ENCODE data around the gene OGFR. TPM values are rescaled to one million over a fixed set of nuclear protein-coding genes. Genes with fewer than 3 reads are reported as not detected.
A peak's percentile ranks its signal among the peaks of the same experiment; 100 is the strongest.

Gene OGFR
- total and polyA plus RNA-seq, 7 donors = 11.6 to 21.6 (median 19.2) TPM

DNA sequence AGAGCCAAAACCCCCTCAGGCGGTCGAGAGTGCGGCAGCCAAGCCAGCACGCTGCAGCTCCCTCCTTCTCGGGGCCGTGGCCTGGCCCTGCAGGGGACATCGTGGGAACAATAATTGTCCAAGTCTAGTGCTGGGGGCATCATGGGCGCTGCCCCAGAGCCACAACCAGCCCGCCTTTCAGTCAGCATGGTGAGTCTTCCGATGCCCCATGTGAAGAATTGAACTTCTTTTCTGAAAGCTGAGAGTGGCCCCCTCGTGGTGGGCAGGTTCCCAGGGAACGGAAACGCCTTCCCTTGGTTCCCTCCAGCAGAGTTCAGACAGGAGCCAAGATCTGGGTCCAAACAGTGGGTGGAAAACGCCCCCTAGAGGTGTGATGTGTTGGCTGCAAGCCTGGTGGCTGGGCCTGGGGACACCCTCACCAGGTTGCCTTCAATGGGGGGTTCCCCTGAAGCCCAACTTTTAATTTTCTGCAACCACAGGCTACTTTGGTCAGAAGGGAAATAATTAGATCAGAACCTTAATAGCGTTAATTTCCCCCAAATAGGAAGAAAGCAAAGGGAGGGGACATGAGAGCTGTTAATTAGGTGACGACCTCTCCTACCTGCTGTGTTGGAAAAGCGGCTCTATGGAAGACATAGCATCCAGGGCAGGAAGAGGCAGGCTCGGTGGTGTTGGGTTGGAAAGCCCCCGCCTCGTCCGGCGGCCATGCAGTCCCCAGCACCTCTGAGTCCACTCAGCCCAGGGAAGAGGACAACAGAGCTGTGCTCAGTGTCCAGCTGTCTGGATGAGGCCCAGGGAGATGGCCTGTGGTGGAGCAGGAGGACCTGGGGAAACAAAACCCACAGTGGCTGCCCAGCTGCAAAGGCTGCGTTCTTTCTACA is 13.1 kb upstream of the OGFR start:
- Histone ChIP-seq H3K9me3 (no peaks in the 10 kb centered on the region), H3K36me3 (ENCODE audit: insufficient read depth in 1 of 2, low read depth in 1 of 2) (no peaks in the 10 kb centered on the region), H3K4me1 (peaks cover 7% of the 10 kb centered on the region), H3K4me3 (no peak overlapping the region), H3K27ac (no peak overlapping the region), H3K27me3 (ENCODE audit: insufficient read depth in 3 of 3, low read length in 2 of 3) (peaks cover 0 to 5% (median 0%) of the 10 kb centered on the region in 3 donors)
- DNase-seq (peak; percentile 79 to 86), ATAC-seq (no peak)
- WGBS, 3 donors = 25 to 31% (median 27%) methylated on average over 23 of the region's 23 CpGs
- peak; percentile 77 for TF ChIP-seq CTCF (IDR thresholded peaks at IDR 0.05)
- intact Hi-C loops (cut with DNase I) = loop anchor here (5.0 kb wide), 3 partner anchors 124 to 289 kb away; no protein-coding TSS in a partner anchor

DNA sequence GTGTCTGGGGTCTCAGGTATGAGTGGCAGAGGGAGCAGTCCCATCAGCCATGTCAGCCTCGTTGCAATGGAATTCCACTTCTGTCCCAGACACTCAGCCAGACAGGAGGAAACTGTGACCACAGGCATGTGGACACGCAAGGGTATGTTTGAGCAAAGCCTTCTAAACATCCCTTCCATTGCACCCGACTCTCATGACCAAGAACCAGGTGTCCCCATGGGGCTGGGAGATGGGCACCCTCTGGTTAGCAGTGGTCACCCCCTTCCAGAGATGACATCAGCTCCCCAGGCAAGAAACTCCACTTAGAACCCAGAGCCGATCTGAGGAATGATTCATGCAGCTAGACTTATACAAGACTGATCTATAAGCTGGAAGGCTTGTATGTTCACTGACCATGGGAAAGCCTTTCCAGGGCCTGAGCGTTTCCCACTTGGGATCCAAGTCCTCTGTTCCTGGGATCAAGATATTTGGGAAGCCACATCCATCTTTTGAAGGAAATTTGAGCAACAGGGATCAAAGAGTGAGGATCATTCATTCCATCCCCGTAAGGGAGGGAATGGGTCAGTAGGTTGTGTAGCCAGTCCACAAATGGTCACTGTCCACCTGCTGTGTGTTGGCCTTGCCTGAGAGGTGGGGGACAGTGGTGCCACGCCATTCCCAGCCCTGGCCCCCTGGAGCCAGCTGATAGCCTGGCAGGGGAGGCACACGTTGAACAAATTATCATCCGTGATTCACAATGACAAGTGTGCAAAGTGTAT is 12.3 kb upstream of the OGFR start:
- TF ChIP-seq CTCF (IDR thresholded peaks at IDR 0.05) = no peak
- H3K9me3 ChIP-seq = no peaks in the 10 kb centered on the region
- no peak overlapping the region for H3K4me3 ChIP-seq
- 67 to 80% (median 71%) methylated on average over 9 of the region's 9 CpGs for WGBS, 3 donors
- peaks cover 11% of the 10 kb centered on the region for H3K4me1 ChIP-seq
- DNase-seq (no peak), ATAC-seq (no peak)
- H3K36me3 ChIP-seq (ENCODE audit: insufficient read depth in 1 of 2, low read depth in 1 of 2) = peaks cover 0 to 1% of the 10 kb centered on the region in 2 donors
- H3K27me3 ChIP-seq (ENCODE audit: insufficient read depth in 3 of 3, low read length in 2 of 3) = peaks cover 0 to 5% (median 0%) of the 10 kb centered on the region in 3 donors
- intact Hi-C loops (cut with DNase I) = loop anchor here (5.0 kb wide), 3 partner anchors 125 to 290 kb away; no protein-coding TSS in a partner anchor
- H3K27ac ChIP-seq = no peak overlapping the region

DNA sequence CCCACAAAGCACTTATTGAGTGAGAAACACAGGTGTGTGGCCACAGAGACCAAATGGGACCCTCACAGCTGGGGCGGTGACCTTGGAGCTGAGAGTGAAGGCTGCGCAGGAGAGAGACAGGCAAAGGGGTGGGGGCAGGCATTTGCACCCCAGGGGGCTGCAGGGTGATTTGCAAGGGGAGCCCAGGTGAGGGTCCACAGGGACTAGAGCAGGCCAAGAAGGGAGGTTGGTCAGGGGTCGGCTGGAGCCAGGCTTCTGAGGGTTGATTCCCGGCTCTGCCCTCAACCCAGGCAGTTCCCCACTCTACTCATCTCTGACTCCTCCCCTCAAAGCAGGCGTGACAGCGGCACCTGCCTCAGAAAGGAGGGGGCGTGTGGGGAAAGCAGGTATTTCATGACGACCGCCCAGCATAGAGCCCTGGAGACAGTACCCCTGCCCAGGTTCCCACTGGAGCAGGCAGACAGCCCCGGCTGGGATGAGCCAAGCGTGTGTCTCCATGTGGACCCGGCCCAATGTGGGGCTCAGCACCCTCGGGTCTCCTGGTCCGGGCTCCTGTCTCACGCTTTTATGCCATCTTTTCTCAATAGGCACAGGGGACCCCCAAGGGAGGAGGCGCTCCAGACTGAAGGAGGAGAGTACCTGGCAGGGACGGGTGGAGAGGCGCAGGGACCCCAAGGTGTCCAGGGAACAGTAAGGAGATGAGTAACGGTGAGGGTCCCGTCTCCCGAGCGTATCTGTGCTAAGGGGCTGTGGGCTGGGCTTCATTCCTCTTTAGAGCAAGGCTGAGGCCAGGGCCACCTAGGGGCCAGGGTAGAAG is 11.5 kb upstream of the OGFR start:
- Histone ChIP-seq H3K27ac (peak overlapping the region; percentile 81), H3K4me1 (peaks cover 16% of the 10 kb centered on the region), H3K27me3 (ENCODE audit: insufficient read depth in 3 of 3, low read length in 2 of 3) (peaks cover 0 to 5% (median 0%) of the 10 kb centered on the region in 3 donors), H3K36me3 (ENCODE audit: insufficient read depth in 1 of 2, low read depth in 1 of 2) (peaks cover 0 to 9% of the 10 kb centered on the region in 2 donors), H3K9me3 (no peaks in the 10 kb centered on the region), H3K4me3 (peak overlapping the region; percentile 70)
- 87 to 90% (median 87%) methylated on average over 22 of the region's 22 CpGs for WGBS, 3 donors
- no peak for TF ChIP-seq CTCF (IDR thresholded peaks at IDR 0.05)
- intact Hi-C loops (cut with DNase I) = loop anchor here (5.0 kb wide), 3 partner anchors 126 to 291 kb away; no protein-coding TSS in a partner anchor
- ATAC-seq = no peak
- DNase-seq = no peak

GRCh38 chr20:62793757-62794006 is 11.0 kb upstream of the OGFR start:
- intact Hi-C loops (cut with DNase I) = loop anchor here (5.0 kb wide), 3 partner anchors 126 to 291 kb away; no protein-coding TSS in a partner anchor
- 50 to 56% (median 51%) methylated on average over 7 of the region's 7 CpGs for WGBS, 3 donors

More at GRCh38 chr20:62793757-62794006, 11.0 kb upstream of the OGFR start:
- Histone ChIP-seq H3K4me3 (peak overlapping the region; percentile 70), H3K9me3 (no peaks in the 10 kb centered on the region), H3K36me3 (ENCODE audit: insufficient read depth in 1 of 2, low read depth in 1 of 2) (peaks cover 0 to 15% of the 10 kb centered on the region in 2 donors), H3K27me3 (ENCODE audit: insufficient read depth in 3 of 3, low read length in 2 of 3) (peaks cover 0 to 5% (median 0%) of the 10 kb centered on the region in 3 donors), H3K27ac (peak overlapping the region; percentile 81), H3K4me1 (peaks cover 16% of the 10 kb centered on the region)
- no peak for DNase-seq
- TF ChIP-seq CTCF (IDR thresholded peaks at IDR 0.05) = no peak
- ATAC-seq = peak in 1 of 4 donors; percentile 59
